Measurements from ENCODE around the gene RNFT2. TPM values are rescaled to one million over a fixed set of nuclear protein-coding genes. Genes with fewer than 3 reads are reported as not detected.
"Not testable (repeated sequence)": the region's sequence is repeated elsewhere in the genome, so short reads cannot be mapped to it uniquely, and the experiment has no call there.

Gene RNFT2
- total and polyA plus RNA-seq, 4 donors, result 15.3 to 47.2 (median 37.7) TPM

- no peak for DNase-seq (ENCODE audit: low read depth in 4 of 6, low spot score in 6 of 6)
- H3K36me3 ChIP-seq (ENCODE audit: control insufficient read depth, insufficient read depth, low read length), result peaks cover 11% of the 10 kb centered on the region
- peaks cover 9% of the 10 kb centered on the region for H3K4me1 ChIP-seq (ENCODE audit: control insufficient read depth, insufficient read depth, low read length)
- 69% methylated on average over 4 of the region's 7 CpGs for WGBS (ENCODE audit: insufficient coverage)
- H3K27ac ChIP-seq (ENCODE audit: low read depth, low read length), result no peak overlapping the region
- H3K9me3 ChIP-seq (ENCODE audit: control insufficient read depth, insufficient read depth, low read length), result no peaks in the 10 kb centered on the region
- H3K27me3 ChIP-seq (ENCODE audit: control insufficient read depth, insufficient read depth, low read length), result no peaks in the 10 kb centered on the region
- H3K4me3 ChIP-seq (ENCODE audit: low read depth, low read length), result no peak overlapping the region
These were observed 75.3 kb downstream of the RNFT2 start for GRCh38 chr12:116813271-116814041.

DNA sequence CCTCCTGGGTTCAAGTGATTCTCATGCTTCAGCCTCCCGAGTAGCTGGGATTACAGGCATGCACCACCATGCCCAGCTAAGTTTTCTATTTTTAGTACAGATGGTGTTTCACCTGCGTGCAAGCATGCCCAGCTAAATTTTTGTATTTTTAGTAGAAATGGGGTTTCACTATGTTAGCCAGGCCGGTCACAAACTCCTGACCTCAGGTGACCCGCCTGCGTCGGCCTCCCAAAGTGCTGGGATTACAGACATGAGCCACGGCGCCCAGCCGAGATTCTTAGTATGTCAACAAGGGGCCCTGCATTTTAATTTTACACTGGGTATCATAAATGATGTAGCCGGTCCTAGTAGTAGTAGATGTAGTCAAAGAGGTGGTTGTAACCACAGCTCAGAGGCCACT is 76.7 kb downstream of the RNFT2 start:
- H3K4me1 ChIP-seq (ENCODE audit: control insufficient read depth, insufficient read depth, low read length), result peaks cover 12% of the 10 kb centered on the region
- not testable (repeated sequence) for H3K27me3 ChIP-seq (ENCODE audit: control insufficient read depth, insufficient read depth, low read length); DNase-seq (ENCODE audit: low read depth in 4 of 6, low spot score in 6 of 6); H3K27ac ChIP-seq (ENCODE audit: low read depth, low read length); H3K9me3 ChIP-seq (ENCODE audit: control insufficient read depth, insufficient read depth, low read length); H3K36me3 ChIP-seq (ENCODE audit: control insufficient read depth, insufficient read depth, low read length); H3K4me3 ChIP-seq (ENCODE audit: low read depth, low read length)
- 97% methylated on average over 8 of the region's 10 CpGs for WGBS (ENCODE audit: insufficient coverage)

GRCh38 chr12:116818341-116818856 is 80.3 kb downstream of the RNFT2 start:
- Histone ChIP-seq H3K9me3 (ENCODE audit: control insufficient read depth, insufficient read depth, low read length) (no peaks in the 10 kb centered on the region), H3K27me3 (ENCODE audit: control insufficient read depth, insufficient read depth, low read length) (no peaks in the 10 kb centered on the region), H3K4me1 (ENCODE audit: control insufficient read depth, insufficient read depth, low read length) (peaks cover 15% of the 10 kb centered on the region), H3K36me3 (ENCODE audit: control insufficient read depth, insufficient read depth, low read length) (peaks cover 8% of the 10 kb centered on the region), H3K4me3 (ENCODE audit: low read depth, low read length) (peak overlapping the region; percentile 73), H3K27ac (ENCODE audit: low read depth, low read length) (peak overlapping the region; percentile 94)
- WGBS (ENCODE audit: insufficient coverage), result 34% methylated on average over 7 of the region's 11 CpGs
- peak in 2 of 6 donors; percentile 47 to 56 for DNase-seq (ENCODE audit: low read depth in 4 of 6, low spot score in 6 of 6)

DNA sequence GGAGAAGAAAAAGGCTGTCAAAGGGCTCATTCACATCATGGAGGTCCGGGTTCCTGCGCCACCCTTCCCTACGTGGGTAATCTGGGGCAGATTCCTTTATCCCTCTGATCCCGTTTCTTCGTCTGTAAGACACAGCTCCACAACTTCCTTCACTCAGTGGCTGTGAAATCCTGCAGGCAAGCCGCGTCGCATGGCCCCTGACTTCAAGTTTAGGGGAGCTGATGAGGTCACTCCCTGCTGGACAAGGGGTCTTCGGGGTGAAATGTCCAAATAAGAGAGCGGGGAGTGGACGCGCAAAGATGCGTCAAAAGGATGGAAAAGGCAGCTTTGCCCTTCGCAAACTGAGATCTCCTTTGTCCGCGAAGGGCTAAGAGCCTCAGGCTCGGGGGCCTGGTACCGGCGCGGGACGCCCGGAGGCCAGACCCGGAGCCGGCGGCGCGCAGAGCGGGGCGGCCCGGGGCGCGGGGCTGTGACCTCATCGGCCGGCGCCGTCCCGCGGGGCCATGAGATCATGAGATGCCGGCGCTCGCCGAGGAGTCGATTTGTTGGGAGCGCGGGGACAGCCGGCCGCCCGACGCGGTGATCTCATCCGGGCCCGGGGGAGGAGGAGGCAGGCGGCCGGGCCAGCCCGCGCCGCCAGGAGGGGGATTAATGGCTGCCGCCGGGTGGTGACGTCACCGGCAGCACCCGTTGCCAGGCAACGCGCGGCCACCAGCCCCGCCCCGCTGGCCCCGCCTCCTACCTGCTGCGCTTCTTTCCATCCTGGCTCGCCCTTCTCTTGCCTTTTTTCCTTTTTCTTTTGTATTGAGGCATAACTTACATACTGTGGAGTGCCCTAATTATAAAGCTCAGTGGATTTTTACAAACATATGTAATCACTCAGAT is 81.1 kb downstream of the RNFT2 start:
- peaks cover 15% of the 10 kb centered on the region for H3K4me1 ChIP-seq (ENCODE audit: control insufficient read depth, insufficient read depth, low read length)
- H3K4me3 ChIP-seq (ENCODE audit: low read depth, low read length), result peak overlapping the region; percentile 73
- peak overlapping the region; percentile 94 for H3K27ac ChIP-seq (ENCODE audit: low read depth, low read length)
- H3K9me3 ChIP-seq (ENCODE audit: control insufficient read depth, insufficient read depth, low read length), result no peaks in the 10 kb centered on the region
- H3K36me3 ChIP-seq (ENCODE audit: control insufficient read depth, insufficient read depth, low read length), result peaks cover 8% of the 10 kb centered on the region
- under 1% methylated on average over 67 of the region's 70 CpGs for WGBS (ENCODE audit: insufficient coverage)
- peak; percentile 70 to 96 (median 78) for DNase-seq (ENCODE audit: low read depth in 4 of 6, low spot score in 6 of 6)
- no peaks in the 10 kb centered on the region for H3K27me3 ChIP-seq (ENCODE audit: control insufficient read depth, insufficient read depth, low read length)

DNA sequence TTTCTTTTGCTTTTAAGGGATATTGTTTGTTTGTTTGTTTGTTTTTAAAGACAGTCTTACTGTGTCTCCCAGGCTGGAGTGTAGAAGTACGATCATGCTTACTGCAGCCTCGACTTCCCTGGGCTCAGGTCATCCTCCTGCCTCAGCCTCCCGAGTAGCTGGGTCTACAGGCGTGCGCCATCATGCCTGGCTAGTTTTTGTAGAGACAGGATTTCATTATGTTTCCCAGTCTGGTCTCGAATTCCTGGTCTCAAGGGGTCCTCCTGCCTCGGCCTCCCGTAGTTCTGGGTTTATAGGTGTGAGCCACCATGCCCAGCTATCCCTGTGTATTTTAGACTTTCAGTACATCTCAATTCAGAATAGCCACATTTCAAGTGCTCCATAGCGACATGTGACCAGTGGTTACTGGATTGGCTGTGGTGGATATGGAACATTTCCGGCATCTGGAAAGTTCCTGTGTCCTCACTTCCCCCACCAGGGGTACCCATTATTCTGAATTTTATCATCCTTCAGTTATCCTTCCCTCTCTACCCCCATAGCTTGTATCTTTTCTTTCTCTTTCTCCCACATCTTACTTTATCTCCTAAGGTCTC is 82.0 kb downstream of the RNFT2 start:
- peak in 1 of 6 donors; percentile 8 for DNase-seq (ENCODE audit: low read depth in 4 of 6, low spot score in 6 of 6)
- Histone ChIP-seq H3K9me3 (ENCODE audit: control insufficient read depth, insufficient read depth, low read length) (no peaks in the 10 kb centered on the region), H3K4me3 (ENCODE audit: low read depth, low read length) (peak overlapping the region; percentile 73), H3K27me3 (ENCODE audit: control insufficient read depth, insufficient read depth, low read length) (no peaks in the 10 kb centered on the region), H3K36me3 (ENCODE audit: control insufficient read depth, insufficient read depth, low read length) (peaks cover 8% of the 10 kb centered on the region), H3K27ac (ENCODE audit: low read depth, low read length) (peak overlapping the region; percentile 94), H3K4me1 (ENCODE audit: control insufficient read depth, insufficient read depth, low read length) (peaks cover 15% of the 10 kb centered on the region)
- 86% methylated on average over 1 of the region's 10 CpGs for WGBS (ENCODE audit: insufficient coverage)

DNA sequence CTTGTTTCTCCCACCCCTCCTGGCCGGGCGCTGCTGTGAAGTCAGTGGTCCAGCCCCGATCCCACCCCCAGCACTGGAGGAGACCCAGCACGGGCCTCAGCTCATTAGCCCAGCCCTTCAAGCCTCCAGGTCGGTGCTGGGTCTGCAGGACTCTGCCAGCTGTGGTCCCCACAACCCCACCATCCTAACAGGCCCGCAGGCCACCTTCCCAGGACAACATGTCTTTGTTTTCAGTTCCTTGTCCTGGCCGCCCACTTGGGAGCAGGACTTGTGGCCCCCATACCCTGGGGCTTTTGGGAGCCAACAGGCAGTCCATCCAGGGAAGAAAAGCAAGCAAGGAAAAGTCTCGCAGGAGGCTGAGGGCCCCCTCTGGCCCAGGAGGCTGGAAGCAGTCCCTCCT is 83.2 kb downstream of the RNFT2 start:
- Histone ChIP-seq H3K4me3 (ENCODE audit: low read depth, low read length) (no peak overlapping the region), H3K4me1 (ENCODE audit: control insufficient read depth, insufficient read depth, low read length) (peaks cover 15% of the 10 kb centered on the region), H3K27me3 (ENCODE audit: control insufficient read depth, insufficient read depth, low read length) (no peaks in the 10 kb centered on the region), H3K9me3 (ENCODE audit: control insufficient read depth, insufficient read depth, low read length) (no peaks in the 10 kb centered on the region), H3K27ac (ENCODE audit: low read depth, low read length) (no peak overlapping the region), H3K36me3 (ENCODE audit: control insufficient read depth, insufficient read depth, low read length) (peaks cover 4% of the 10 kb centered on the region)
- 64% methylated on average over 8 of the region's 8 CpGs for WGBS (ENCODE audit: insufficient coverage)
- no peak for DNase-seq (ENCODE audit: low read depth in 4 of 6, low spot score in 6 of 6)

DNA sequence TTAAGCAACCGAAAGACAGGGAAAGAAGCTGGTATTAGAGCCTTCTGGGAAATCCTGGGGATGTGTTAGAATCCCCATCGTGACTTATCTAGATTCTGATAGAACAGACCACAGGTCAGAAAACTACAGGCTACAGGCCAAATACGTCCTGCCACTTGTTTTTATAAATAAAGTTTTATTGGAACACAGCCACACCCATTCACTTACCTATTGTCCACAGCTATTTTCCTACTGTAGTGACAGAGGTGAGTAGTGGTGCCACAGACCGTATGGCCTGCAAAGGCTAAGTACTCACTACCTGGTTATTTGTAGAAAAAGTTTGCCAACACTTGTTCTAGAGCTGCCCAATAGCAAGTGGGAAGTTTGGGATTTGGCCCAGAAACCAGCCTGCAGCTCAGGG is 89.3 kb downstream of the RNFT2 start:
- Histone ChIP-seq H3K4me1 (ENCODE audit: control insufficient read depth, insufficient read depth, low read length) (no peaks in the 10 kb centered on the region), H3K27me3 (ENCODE audit: control insufficient read depth, insufficient read depth, low read length) (no peaks in the 10 kb centered on the region), H3K27ac (ENCODE audit: low read depth, low read length) (no peak overlapping the region), H3K4me3 (ENCODE audit: low read depth, low read length) (no peak overlapping the region), H3K36me3 (ENCODE audit: control insufficient read depth, insufficient read depth, low read length) (peaks cover 3% of the 10 kb centered on the region), H3K9me3 (ENCODE audit: control insufficient read depth, insufficient read depth, low read length) (no peaks in the 10 kb centered on the region)
- 100% methylated on average over 1 of the region's 4 CpGs for WGBS (ENCODE audit: insufficient coverage)
- DNase-seq (ENCODE audit: low read depth in 4 of 6, low spot score in 6 of 6), result no peak

DNA sequence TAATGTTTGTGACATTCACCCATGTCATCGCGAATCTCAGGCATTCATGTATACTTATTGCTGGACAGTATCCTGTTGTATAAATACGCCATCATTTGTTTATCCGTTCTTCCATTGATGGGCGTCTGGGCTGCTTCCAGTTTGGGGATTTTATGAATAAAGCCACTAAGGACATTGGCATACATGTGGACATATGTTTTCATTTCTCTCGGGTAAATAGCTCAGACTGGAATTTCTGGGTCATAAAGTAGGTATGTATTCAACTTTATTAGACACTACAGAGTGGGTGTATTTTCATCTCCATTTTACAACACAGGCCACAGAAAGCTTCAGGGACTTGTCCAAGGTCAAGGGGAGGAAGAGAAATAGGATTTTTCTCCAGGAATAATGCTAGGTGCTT is 94.2 kb downstream of the RNFT2 start:
- Histone ChIP-seq H3K27ac (ENCODE audit: low read depth, low read length) (no peak overlapping the region), H3K27me3 (ENCODE audit: control insufficient read depth, insufficient read depth, low read length) (no peaks in the 10 kb centered on the region), H3K4me1 (ENCODE audit: control insufficient read depth, insufficient read depth, low read length) (no peaks in the 10 kb centered on the region), H3K36me3 (ENCODE audit: control insufficient read depth, insufficient read depth, low read length) (peaks cover 23% of the 10 kb centered on the region), H3K4me3 (ENCODE audit: low read depth, low read length) (no peak overlapping the region), H3K9me3 (ENCODE audit: control insufficient read depth, insufficient read depth, low read length) (no peaks in the 10 kb centered on the region)
- DNase-seq (ENCODE audit: low read depth in 4 of 6, low spot score in 6 of 6), result no peak
- WGBS (ENCODE audit: insufficient coverage), result 96% methylated on average over 4 of the region's 6 CpGs

DNA sequence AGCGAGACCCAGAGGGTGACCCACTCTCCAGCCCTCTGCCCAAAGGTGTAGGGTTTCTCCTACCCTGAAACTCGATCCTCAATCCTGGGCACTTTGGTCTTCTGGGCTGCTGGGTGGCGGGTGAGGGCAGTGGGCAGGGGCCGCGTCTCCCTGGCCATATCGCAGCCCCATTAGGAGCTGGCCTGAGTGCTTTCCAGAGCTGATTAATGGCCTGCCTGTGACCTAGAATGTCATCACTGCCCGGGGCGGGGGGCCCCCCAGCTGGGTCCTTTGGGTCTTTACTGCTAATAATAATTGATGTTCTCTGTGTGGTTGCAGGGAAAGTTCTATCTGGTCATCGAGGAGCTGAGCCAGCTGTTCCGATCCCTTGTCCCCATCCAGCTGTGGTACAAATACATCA is 95.4 kb downstream of the RNFT2 start:
- WGBS (ENCODE audit: insufficient coverage), result 88% methylated on average over 10 of the region's 10 CpGs
- H3K36me3 ChIP-seq (ENCODE audit: control insufficient read depth, insufficient read depth, low read length), result peaks cover 22% of the 10 kb centered on the region
- DNase-seq (ENCODE audit: low read depth in 4 of 6, low spot score in 6 of 6), result no peak
- no peak overlapping the region for H3K4me3 ChIP-seq (ENCODE audit: low read depth, low read length)
- no peaks in the 10 kb centered on the region for H3K27me3 ChIP-seq (ENCODE audit: control insufficient read depth, insufficient read depth, low read length)
- no peaks in the 10 kb centered on the region for H3K9me3 ChIP-seq (ENCODE audit: control insufficient read depth, insufficient read depth, low read length)
- H3K4me1 ChIP-seq (ENCODE audit: control insufficient read depth, insufficient read depth, low read length), result no peaks in the 10 kb centered on the region
- H3K27ac ChIP-seq (ENCODE audit: low read depth, low read length), result no peak overlapping the region

All from spinal cord (tissue), 10 donors.